H9 (cell line): Measurements from ENCODE around the gene R3HDM2. TPM values are rescaled to one million over a fixed set of nuclear protein-coding genes. Genes with fewer than 3 reads are reported as not detected.
A peak's percentile ranks its signal among the peaks of the same experiment; 100 is the strongest.

Source experiments
- DNase-seq: peaks from one replicate; pipeline ENCODE4 v3.0.0-alpha.2; 2017
- H2AFZ ChIP-seq: one replicate; pipeline ENCODE4 v1.6.1; 2013; ENCODE audit warnings: mild to moderate bottlenecking, low read length, control low read depth, moderate library complexity
- H2AK5ac ChIP-seq: 2 replicates; pipeline ENCODE4 v1.6.1; 2013; ENCODE audit warnings: low read length, control low read depth, mixed read lengths; ENCODE audit not compliant: insufficient read length
- H2BK120ac ChIP-seq: one replicate; pipeline ENCODE4 v1.6.1; 2013; ENCODE audit warnings: low read depth, mild to moderate bottlenecking, low read length, control low read depth, inconsistent platforms; ENCODE audit not compliant: poor library complexity, severe bottlenecking
- H2BK12ac ChIP-seq: 2 replicates; pipeline ENCODE4 v1.6.1; 2013; ENCODE audit warnings: low read length, control low read depth, mixed read lengths, low read depth; ENCODE audit not compliant: insufficient read length
- H2BK15ac ChIP-seq: 2 replicates; pipeline ENCODE4 v1.6.1; 2013; ENCODE audit warnings: low read depth, low read length, control low read depth
- H2BK20ac ChIP-seq: one replicate; pipeline ENCODE4 v1.6.1; 2013; ENCODE audit warnings: low read depth, mild to moderate bottlenecking, low read length, control low read depth, inconsistent platforms; ENCODE audit not compliant: poor library complexity, severe bottlenecking
- H2BK5ac ChIP-seq: 2 replicates; pipeline ENCODE4 v1.6.1; 2013; ENCODE audit warnings: low read length, control low read depth, mixed read lengths; ENCODE audit not compliant: insufficient read length
- H3K14ac ChIP-seq: 2 replicates; pipeline ENCODE4 v1.6.1; 2013; ENCODE audit warnings: low read length, control low read depth; ENCODE audit not compliant: insufficient read depth
- H3K18ac ChIP-seq: 2 replicates; pipeline ENCODE4 v1.6.1; 2013; ENCODE audit warnings: low read depth, mild to moderate bottlenecking, mixed read lengths, low read length, control low read depth; ENCODE audit not compliant: insufficient read length
- H3K23ac ChIP-seq: 2 replicates; pipeline ENCODE4 v1.6.1; 2013; ENCODE audit warnings: low read length, control low read depth, mixed read lengths, low read depth; ENCODE audit not compliant: insufficient read length
- H3K23me2 ChIP-seq: 2 replicates; pipeline ENCODE4 v1.6.1; 2013; ENCODE audit warnings: low read depth, mild to moderate bottlenecking, mixed read lengths, low read length, control low read depth; ENCODE audit not compliant: insufficient read length, poor library complexity, severe bottlenecking
- H3K27ac ChIP-seq: 2 replicates; pipeline ENCODE4 v1.5.1; 2013; ENCODE audit warnings: low read length, control low read depth, mixed read lengths, low read depth; ENCODE audit not compliant: insufficient read length
- H3K27me3 ChIP-seq: 2 replicates; pipeline ENCODE4 v1.6.1; 2013; ENCODE audit warnings: low read length, control low read depth, inconsistent platforms; ENCODE audit not compliant: insufficient read depth
- H3K4ac ChIP-seq: 2 replicates; pipeline ENCODE4 v1.6.1; 2013; ENCODE audit warnings: low read depth, mild to moderate bottlenecking, control low read depth, inconsistent platforms, low read length, moderate library complexity
- H3K4me1 ChIP-seq: 2 replicates; pipeline ENCODE4 v1.6.1; 2013; ENCODE audit warnings: low read length, control low read depth, inconsistent platforms; ENCODE audit not compliant: insufficient read depth
- H3K4me2 ChIP-seq: 2 replicates; pipeline ENCODE4 v1.6.1; 2013; ENCODE audit warnings: low read length, control low read depth, mixed read lengths; ENCODE audit not compliant: insufficient read length, insufficient read depth
- H3K56ac ChIP-seq: 2 replicates; pipeline ENCODE4 v1.6.1; 2013; ENCODE audit warnings: low read depth, mild to moderate bottlenecking, mixed read lengths, low read length, control low read depth; ENCODE audit not compliant: insufficient read length
- H3K79me1 ChIP-seq: 2 replicates; pipeline ENCODE4 v1.6.1; 2013; ENCODE audit warnings: low read depth, mild to moderate bottlenecking, moderate library complexity, low read length, control low read depth, inconsistent platforms; ENCODE audit not compliant: insufficient read depth, poor library complexity, severe bottlenecking
- H3K79me2 ChIP-seq: 2 replicates; pipeline ENCODE4 v1.6.1; 2013; ENCODE audit warnings: low read length, control low read depth, inconsistent platforms; ENCODE audit not compliant: insufficient read depth
- H3K9ac ChIP-seq: 2 replicates; pipeline ENCODE4 v1.6.1; 2013; ENCODE audit warnings: low read length, control low read depth, mixed read lengths; ENCODE audit not compliant: insufficient read length; ENCODE audit errors: extremely low read depth
- H3K9me3 ChIP-seq: one replicate; pipeline ENCODE4 v1.6.1; 2013; ENCODE audit warnings: low read depth, low read length, inconsistent platforms; ENCODE audit not compliant: control insufficient read depth
- H3T11ph ChIP-seq: one replicate; pipeline ENCODE4 v1.6.1; 2013; ENCODE audit warnings: mild to moderate bottlenecking, low read length, control low read depth, inconsistent platforms
- H4K20me1 ChIP-seq: one replicate; pipeline ENCODE4 v1.6.1; 2013; ENCODE audit not compliant: control insufficient read depth, insufficient read length, insufficient read depth
- H4K5ac ChIP-seq: 2 replicates; pipeline ENCODE4 v1.6.1; 2013; ENCODE audit warnings: low read depth, mild to moderate bottlenecking, mixed read lengths, low read length, control low read depth; ENCODE audit not compliant: insufficient read length
- H4K8ac ChIP-seq: replicated peaks from 2 replicates; pipeline ENCODE4 v1.6.1; 2013; ENCODE audit warnings: low read length, control low read depth, mixed read lengths, low read depth; ENCODE audit not compliant: insufficient read length
- H4K91ac ChIP-seq: 2 replicates; pipeline ENCODE4 v1.6.1; 2013; ENCODE audit warnings: low read depth, mild to moderate bottlenecking, moderate library complexity, mixed read lengths, low read length, control low read depth; ENCODE audit not compliant: insufficient read length
- H3K27ac Mint-ChIP-seq, 3 experiments: 2 replicates in 2 of 3; 3 replicates in 1 of 3; pipeline ENCODE4 v1.8.0; 2020 to 2021; ENCODE audit warnings: mixed read lengths in 3 of 3, mild to moderate bottlenecking in 1 of 3, moderate library complexity in 1 of 3
- H3K27me3 Mint-ChIP-seq: 2 replicates; pipeline ENCODE4 v1.8.0; 2021; ENCODE audit warnings: low read depth, mild to moderate bottlenecking, moderate library complexity, mixed read lengths
- H3K36me3 Mint-ChIP-seq, 3 experiments: 2 replicates in 2 of 3; 3 replicates in 1 of 3; pipeline ENCODE4 v1.8.0; 2020 to 2021; ENCODE audit warnings: low read depth in 3 of 3, mixed read lengths in 3 of 3; ENCODE audit not compliant: insufficient read depth in 1 of 3
- H3K4me1 Mint-ChIP-seq, 2 experiments: 2 replicates each; pipeline ENCODE4 v1.8.0; 2020; ENCODE audit warnings: mixed read lengths in 2 of 2
- H3K4me3 Mint-ChIP-seq, 2 experiments: 2 replicates in 1 of 2; 3 replicates in 1 of 2; pipeline ENCODE4 v1.8.0; 2020 to 2021; ENCODE audit warnings: mild to moderate bottlenecking in 2 of 2, mixed read lengths in 2 of 2, moderate library complexity in 1 of 2
- H3K9me3 Mint-ChIP-seq, 2 experiments: 2 replicates in 1 of 2; 3 replicates in 1 of 2; pipeline ENCODE4 v1.8.0; 2020; ENCODE audit warnings: mild to moderate bottlenecking in 2 of 2, mixed read lengths in 2 of 2, moderate library complexity in 1 of 2
- CTCF ChIP-seq: fragments of 200-600 bp; sonication (generic); conservative IDR thresholded peaks from 3 replicates; pipeline ENCODE4 v1.8.0; 2021; ENCODE audit warnings: antibody characterized with exemption, mild to moderate bottlenecking
- WGBS: extraction: QIAGEN DNeasy Blood & Tissue Kit; methylation state at CpG from one replicate; pipeline ENCODE4 v1.1.7; 2013; ENCODE audit warnings: missing lambda C conversion rate, low lambda C conversion rate, mixed read lengths; ENCODE audit not compliant: insufficient read length; ENCODE audit errors: extremely low coverage; 5-methylcytosine and 5-hydroxymethylcytosine counted together
- total RNA-seq: library from RNA; stranded (reverse); gene quantifications from 2 replicates; pipeline ENCODE4 v1.2.1, GENCODE V29; 2021

The R3HDM2 gene
- total RNA-seq, 1 experiment from 2014 or later, result 43.9 TPM

GRCh38 chr12:57467212-57467874, 36.5 kb upstream of the R3HDM2 start:
- Histone ChIP-seq H3K79me2 (no peaks in the 10 kb centered on the region), H2BK12ac (no peak overlapping the region), H4K5ac (no peak overlapping the region), H3K9me3 (no peaks in the 10 kb centered on the region), H3K9ac (no peak overlapping the region), H3K79me1 (no peaks in the 10 kb centered on the region), H2AK5ac (no peak overlapping the region), H3K14ac (no peak overlapping the region), H3K4me2 (no peak overlapping the region), H3K4me1 (no peaks in the 10 kb centered on the region), H2BK120ac (no peak overlapping the region), H3K27me3 (no peaks in the 10 kb centered on the region), H3K27ac (no peak overlapping the region), H4K91ac (no peak overlapping the region), H3K4ac (no peak overlapping the region), H4K8ac (no peak overlapping the region), H2AFZ (no peak overlapping the region), H3K23me2 (no peaks in the 10 kb centered on the region), H3K18ac (no peak overlapping the region), H2BK15ac (no peak overlapping the region), H4K20me1 (no peaks in the 10 kb centered on the region), H3K23ac (no peak overlapping the region), H2BK5ac (no peak overlapping the region), H3K56ac (no peak overlapping the region), H3T11ph (no peak overlapping the region), H2BK20ac (no peak overlapping the region)
- DNase-seq, result peak; percentile 20
- Mint-ChIP-seq H3K36me3 (peaks cover 0 to 36% (median 19%) of the 10 kb centered on the region in 3 experiments), H3K9me3 (no peaks in the 10 kb centered on the region), H3K27me3 (peaks cover 49% of the 10 kb centered on the region), H3K4me3 (no peak overlapping the region), H3K4me1 (peaks cover 7 to 12% of the 10 kb centered on the region in 2 experiments), H3K27ac (peak overlapping the region in 1 of 3 experiments; percentile 36; a peak in 1 of 7 replicates)
- WGBS, result no CpG with 5 or more reads among the region's 12 CpGs
- TF ChIP-seq CTCF, result no peak
